Thyroid gland (tissue), 4 donors: ENCODE data around the gene LAD1.

Experiments
- CTCF ChIP-seq, 6 experiments: fragments of 200-600 bp in 3 of 6; fragments of 450-650 bp in 3 of 6; sonication (generic) in 3 of 6; IDR thresholded peaks; one replicate each; pipeline ENCODE4 v1.5.1; 2016 to 2019; ENCODE audit warnings: antibody characterized with exemption in 6 of 6, mild to moderate bottlenecking in 2 of 6, inconsistent platforms in 1 of 6, moderate library complexity in 1 of 6
- POLR2A ChIP-seq, 2 donors: fragments of 450-650 bp; IDR thresholded peaks; one replicate each; pipeline ENCODE4 v1.6.1; 2017; ENCODE audit warnings: antibody characterized with exemption in 2 of 2, mild to moderate bottlenecking in 2 of 2, moderate library complexity in 1 of 2

DNA sequence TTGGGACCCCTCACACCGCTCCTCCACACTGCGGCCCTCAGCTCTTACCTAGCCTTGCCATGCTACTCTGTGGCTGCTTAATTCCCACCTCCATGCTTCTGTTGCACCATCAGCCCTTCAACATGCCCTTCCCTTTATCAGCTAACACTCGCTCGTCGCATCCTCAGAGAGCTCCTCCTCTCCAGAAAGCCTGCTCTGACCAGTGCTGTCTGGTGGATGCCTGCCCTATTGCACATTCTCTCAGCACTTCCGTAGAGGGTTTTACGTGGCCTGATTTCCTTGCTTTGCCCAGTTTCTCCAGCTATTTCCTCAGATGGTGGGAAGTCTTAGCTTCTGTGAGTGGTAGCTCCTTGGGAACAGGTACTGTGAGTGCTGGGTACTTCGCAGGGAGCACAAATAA is 10.3 kb upstream of the LAD1 start:
- TF ChIP-seq POLR2A (IDR thresholded peaks at IDR 0.05) (no peak), CTCF (IDR thresholded peaks at IDR 0.05) (no peak)
